AG09309 (cell line): Measurements from ENCODE around the gene RGS6.

Experiments
- DNase-seq: peaks from one replicate; pipeline ENCODE4 v3.0.0-alpha.2; 2010; ENCODE audit warnings: low read depth
- H3K4me3 ChIP-seq: 2 replicates; pipeline ENCODE4 v1.5.1; 2011; ENCODE audit warnings: mild to moderate bottlenecking, low read depth, low read length, moderate library complexity; ENCODE audit not compliant: control insufficient read depth
- CTCF ChIP-seq: IDR thresholded peaks from 2 replicates; pipeline ENCODE4 v1.5.1; 2011; ENCODE audit warnings: mild to moderate bottlenecking, low read depth, low read length, inconsistent platforms; ENCODE audit not compliant: insufficient read depth, control insufficient read depth; ENCODE audit errors: missing control alignments

RGS6 gene

GRCh38 chr14:72605921-72606220 lies 673.6 kb downstream of the RGS6 start:
- no peak overlapping the region for H3K4me3 ChIP-seq
- DNase-seq: no peak
- no peak for TF ChIP-seq CTCF

- no peak for DNase-seq
- no peak for TF ChIP-seq CTCF
- no peak overlapping the region for H3K4me3 ChIP-seq
These were observed 674.6 kb downstream of the RGS6 start for GRCh38 chr14:72606879-72607278.

GRCh38 chr14:72607386-72608130 lies 675.3 kb downstream of the RGS6 start:
- no peak for TF ChIP-seq CTCF
- DNase-seq: no peak
- H3K4me3 ChIP-seq: no peak overlapping the region

GRCh38 chr14:72608391-72609204 lies 676.4 kb downstream of the RGS6 start:
- H3K4me3 ChIP-seq: no peak overlapping the region
- TF ChIP-seq CTCF: no peak
- DNase-seq: peak; percentile 81

GRCh38 chr14:72609205-72609916 lies 677.1 kb downstream of the RGS6 start:
- no peak for DNase-seq
- TF ChIP-seq CTCF: no peak
- no peak overlapping the region for H3K4me3 ChIP-seq

- no peak for DNase-seq
- no peak overlapping the region for H3K4me3 ChIP-seq
- TF ChIP-seq CTCF: no peak
These were observed 678.0 kb downstream of the RGS6 start for GRCh38 chr14:72610096-72610830.
